HG02840 (cell line): ENCODE data around the gene RPTN.

ENCODE experiments used
- ATAC-seq: cut with Tn5 transposase; IDR thresholded peaks from one replicate; pipeline ENCODE4 v1.9.1; 2021; ENCODE audit warnings: mild to moderate bottlenecking, moderate library complexity, moderate number of reproducible peaks; ENCODE audit not compliant: unreplicated experiment, low FRiP score

The RPTN gene

GRCh38 chr1:152112101-152112884 lies 46.7 kb downstream of the RPTN start:
- no peak for ATAC-seq

GRCh38 chr1:152111515-152111968 lies 47.5 kb downstream of the RPTN start:
- no peak for ATAC-seq

- no peak for ATAC-seq
Observed at GRCh38 chr1:152110860-152111514, 48.0 kb downstream of the RPTN start.

- no peak for ATAC-seq
Observed at GRCh38 chr1:152110365-152110859, 48.6 kb downstream of the RPTN start.

GRCh38 chr1:152109998-152110294 lies 49.1 kb downstream of the RPTN start:
- ATAC-seq: no peak

GRCh38 chr1:152109231-152109997 lies 49.6 kb downstream of the RPTN start:
- no peak for ATAC-seq

GRCh38 chr1:152108882-152109222 lies 50.2 kb downstream of the RPTN start:
- no peak for ATAC-seq

- no peak for ATAC-seq
Observed at GRCh38 chr1:152107984-152108881, 50.8 kb downstream of the RPTN start.

- no peak for ATAC-seq
Observed at GRCh38 chr1:152107031-152107983, 51.7 kb downstream of the RPTN start.

GRCh38 chr1:152104854-152105253 lies 54.2 kb downstream of the RPTN start:
- no peak for ATAC-seq
